Pancreas (tissue), 10 donors: ENCODE results near the gene FGF19. TPM values are rescaled to one million over a fixed set of nuclear protein-coding genes. Genes with fewer than 3 reads are reported as not detected.
A peak's percentile ranks its signal among the peaks of the same experiment; 100 is the strongest.

Experiments
- ATAC-seq, 4 donors: fragments of 200-7000 bp; cut with Tn5 transposase; one replicate each; pipeline versions ENCODE4 v1.8.0 to v1.9.1; 2020; ENCODE audit warnings: mild to moderate bottlenecking in 4 of 4, moderate library complexity in 4 of 4
- DNase-seq, 6 donors: peaks; one replicate each; pipeline ENCODE4 v3.0.0-alpha.2; 2020
- FAIRE-seq: peaks from 2 replicates; lab custom pipeline; 2012; peaks lifted over from hg19 to GRCh38; lab: Jason Lieb, UNC
- H3K27ac ChIP-seq, 4 donors: fragments of 200-600 bp; sonication (generic); 1 replicate in 3 of 4; 2 replicates in 1 of 4; pipeline versions ENCODE4 v1.5.0 to v1.8.0; 2020
- H3K27me3 ChIP-seq, 4 donors: fragments of 200-600 bp; one replicate each; pipeline ENCODE4 v1.8.0; 2021
- H3K36me3 ChIP-seq, 3 donors: fragments of 200-600 bp; sonication (generic) in 1 of 3; one replicate each; pipeline versions ENCODE4 v1.5.0 to v1.8.0; 2020 to 2021
- H3K4me1 ChIP-seq, 3 donors: fragments of 200-600 bp; one replicate each; pipeline ENCODE4 v1.8.0; 2021
- H3K4me3 ChIP-seq, 4 donors: fragments of 200-600 bp; sonication (generic) in 2 of 4; one replicate each; pipeline versions ENCODE4 v1.5.0 to v1.8.0; 2020 to 2021
- H3K9me3 ChIP-seq, 4 donors: fragments of 200-600 bp; one replicate each; pipeline ENCODE4 v1.8.0; 2021
- WGBS, 2 donors: extraction: QIAGEN DNeasy Blood & Tissue Kit; methylation state at CpG; one replicate each; pipeline ENCODE4 v1.1.7; 2013; 5-methylcytosine and 5-hydroxymethylcytosine counted together
- intact Hi-C, 3 donors: fragments of 100-400 bp; cut with DNase I; formaldehyde crosslinking; loops; one replicate each; pipeline versions ENCODE4 v1.11.1 to v1.14.2; 2022
- polyA plus RNA-seq, 2 donors: library from polyadenylated mRNA; stranded (reverse); fragments of 200-250 nt; gene quantifications; one replicate each; pipeline ENCODE4 v1.2.3, GENCODE V29; 2013
- total RNA-seq, 6 donors: library from RNA; stranded (reverse); fragmentation: NEBNext Ultra II Directional in 4 of 6; extraction: Animal tissue kit (Norgen Biotek cat#: 25700) in 4 of 6; gene quantifications; one replicate each; pipeline versions ENCODE4 v1.2.1 to v1.2.4, GENCODE V29; 2021 to 2023
- TF ChIP-seq, protein P1 (sequence below), 4 donors: fragments of 200-600 bp; sonication (generic) in 3 of 4; IDR thresholded peaks; one replicate each; pipeline versions ENCODE4 v1.5.0 to v1.8.0; 2021; ENCODE audit warnings: antibody characterized with exemption in 4 of 4
- donor health status: healthy with polysubstance abuse.
- donor health status: DM: no; HTN: no; CAD: no; lungs with moderate emphysema.
- donor health status: DM: no; HTN: no; CAD: no.
- donor health status: control.
- donor health status: control.
- donor health status: Bipolar disorder and iron deficiency.
- donor health status: DM: yes; HTN: yes; CAD: no.
- donor health status: DM: no; HTN: no; CAD: no.
- donor health status: DM: no; HTN: no; CAD: no.
- donor health status: DM: yes; HTN: yes; CAD: no.

The FGF19 gene
- total and polyA plus RNA-seq, 8 donors: 0.06 to 0.28 (median 0.07) TPM; not detected in 3

DNA sequence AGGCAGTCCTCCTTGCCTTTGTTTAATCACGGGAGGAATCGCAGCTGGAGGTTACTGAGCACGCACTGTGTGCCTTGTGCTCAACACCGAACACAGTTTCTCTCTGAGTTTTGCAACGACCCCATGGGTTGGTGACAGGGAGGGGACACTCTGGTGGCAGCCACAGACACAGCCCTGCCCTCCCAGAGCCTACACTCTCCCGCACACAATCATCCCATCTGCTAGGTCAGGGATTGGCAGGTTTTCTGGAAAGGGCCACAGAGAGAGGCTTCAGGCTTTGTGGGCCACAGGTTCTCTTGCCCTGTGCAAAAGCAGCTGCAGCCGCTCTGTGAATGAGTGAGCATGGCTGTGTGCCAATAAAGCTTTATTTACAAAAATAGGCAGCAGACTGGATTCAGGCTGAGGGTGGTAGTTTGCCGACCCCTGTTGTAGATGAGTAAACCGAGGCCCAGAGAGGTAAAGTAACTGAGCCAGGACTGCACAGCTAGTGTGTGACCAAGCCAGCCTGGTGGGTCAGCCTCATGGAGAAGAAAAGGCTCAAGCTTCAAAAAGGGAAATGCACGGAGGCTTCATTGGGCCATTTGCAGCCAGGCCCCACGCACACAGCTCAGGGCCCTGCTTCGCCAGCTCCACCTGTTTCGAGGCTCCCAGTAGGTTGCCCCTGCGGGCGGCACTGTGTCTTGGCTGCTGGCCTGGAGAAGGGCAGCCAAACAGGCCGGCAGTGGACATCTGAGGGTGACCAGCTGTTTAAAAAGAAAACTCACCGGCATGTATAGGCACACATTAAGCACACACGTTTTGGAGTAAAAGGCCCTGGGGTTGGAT is 45.0 kb downstream of the FGF19 start:
- FAIRE-seq: no peak
- ATAC-seq: no peak

DNA sequence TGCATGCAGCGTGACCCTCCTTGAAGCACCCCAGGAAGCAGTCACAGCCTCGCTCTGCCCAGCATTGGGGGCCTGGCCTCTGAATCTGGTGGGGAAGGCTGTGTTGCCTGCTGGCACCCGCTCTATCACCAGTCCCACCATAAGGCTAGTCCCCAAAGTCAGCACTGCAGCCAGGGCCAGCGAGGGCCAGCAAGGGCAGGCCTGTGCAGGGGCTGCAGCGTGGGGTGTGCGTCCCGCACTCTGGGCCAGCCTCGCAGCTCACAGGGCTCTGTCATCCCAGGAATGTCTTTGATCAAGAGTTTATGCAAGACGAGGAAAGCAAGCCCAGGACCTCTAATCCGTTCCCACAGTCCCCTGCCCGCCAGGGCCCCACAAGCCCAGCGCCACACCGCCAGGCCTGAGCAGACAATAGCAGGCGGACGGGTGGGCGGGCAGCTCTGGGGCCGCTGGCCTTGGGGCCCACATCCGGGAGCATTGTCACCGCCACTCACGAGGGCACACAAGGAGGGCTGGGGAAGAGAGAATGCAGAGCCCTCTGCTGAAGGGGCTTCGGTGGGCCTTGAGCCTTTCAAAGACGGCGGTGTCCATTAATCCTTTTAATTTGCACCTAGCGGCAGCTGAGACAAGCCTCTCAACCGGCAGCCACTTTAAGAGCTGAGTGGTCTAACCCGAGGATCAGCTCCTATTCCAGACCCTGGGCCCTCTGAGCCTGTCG is 45.8 kb downstream of the FGF19 start:
- ATAC-seq (no peak), DNase-seq (peak in 1 of 6 donors; percentile 49), FAIRE-seq (no peak)
- Histone ChIP-seq H3K27me3 (no peaks in the 10 kb centered on the region), H3K4me1 (no peaks in the 10 kb centered on the region), H3K9me3 (no peaks in the 10 kb centered on the region), H3K36me3 (peaks cover 0 to 10% (median 0%) of the 10 kb centered on the region in 3 donors), H3K4me3 (no peak overlapping the region), H3K27ac (no peak overlapping the region)
- 54 to 65% methylated on average over 25 to 27 of the region's 27 CpGs for WGBS, 2 donors
- intact Hi-C loops: loop anchor here in 1 of 3 donors (10.0 kb wide), 1 partner anchor 563 kb away; no protein-coding TSS in a partner anchor
- TF ChIP-seq, protein P1, sequence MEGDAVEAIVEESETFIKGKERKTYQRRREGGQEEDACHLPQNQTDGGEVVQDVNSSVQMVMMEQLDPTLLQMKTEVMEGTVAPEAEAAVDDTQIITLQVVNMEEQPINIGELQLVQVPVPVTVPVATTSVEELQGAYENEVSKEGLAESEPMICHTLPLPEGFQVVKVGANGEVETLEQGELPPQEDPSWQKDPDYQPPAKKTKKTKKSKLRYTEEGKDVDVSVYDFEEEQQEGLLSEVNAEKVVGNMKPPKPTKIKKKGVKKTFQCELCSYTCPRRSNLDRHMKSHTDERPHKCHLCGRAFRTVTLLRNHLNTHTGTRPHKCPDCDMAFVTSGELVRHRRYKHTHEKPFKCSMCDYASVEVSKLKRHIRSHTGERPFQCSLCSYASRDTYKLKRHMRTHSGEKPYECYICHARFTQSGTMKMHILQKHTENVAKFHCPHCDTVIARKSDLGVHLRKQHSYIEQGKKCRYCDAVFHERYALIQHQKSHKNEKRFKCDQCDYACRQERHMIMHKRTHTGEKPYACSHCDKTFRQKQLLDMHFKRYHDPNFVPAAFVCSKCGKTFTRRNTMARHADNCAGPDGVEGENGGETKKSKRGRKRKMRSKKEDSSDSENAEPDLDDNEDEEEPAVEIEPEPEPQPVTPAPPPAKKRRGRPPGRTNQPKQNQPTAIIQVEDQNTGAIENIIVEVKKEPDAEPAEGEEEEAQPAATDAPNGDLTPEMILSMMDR (IDR thresholded peaks at IDR 0.05): no peak

More for the DNA sequence above, 45.0 kb downstream of the FGF19 start:
- WGBS, 2 donors: 73 to 80% methylated on average over 18 of the region's 18 CpGs
- intact Hi-C loops: loop anchor here in 1 of 3 donors (10.0 kb wide), 1 partner anchor 564 kb away; no protein-coding TSS in a partner anchor
- peaks cover 0 to 5% (median 0%) of the 10 kb centered on the region in 3 donors for H3K36me3 ChIP-seq
- no peak overlapping the region for H3K4me3 ChIP-seq
- TF ChIP-seq, protein P1 (IDR thresholded peaks at IDR 0.05): no peak
- no peaks in the 10 kb centered on the region for H3K9me3 ChIP-seq
- H3K27ac ChIP-seq: no peak overlapping the region
- H3K4me1 ChIP-seq: no peaks in the 10 kb centered on the region
- no peaks in the 10 kb centered on the region for H3K27me3 ChIP-seq
- peak in 1 of 6 donors; percentile 31 for DNase-seq

DNA sequence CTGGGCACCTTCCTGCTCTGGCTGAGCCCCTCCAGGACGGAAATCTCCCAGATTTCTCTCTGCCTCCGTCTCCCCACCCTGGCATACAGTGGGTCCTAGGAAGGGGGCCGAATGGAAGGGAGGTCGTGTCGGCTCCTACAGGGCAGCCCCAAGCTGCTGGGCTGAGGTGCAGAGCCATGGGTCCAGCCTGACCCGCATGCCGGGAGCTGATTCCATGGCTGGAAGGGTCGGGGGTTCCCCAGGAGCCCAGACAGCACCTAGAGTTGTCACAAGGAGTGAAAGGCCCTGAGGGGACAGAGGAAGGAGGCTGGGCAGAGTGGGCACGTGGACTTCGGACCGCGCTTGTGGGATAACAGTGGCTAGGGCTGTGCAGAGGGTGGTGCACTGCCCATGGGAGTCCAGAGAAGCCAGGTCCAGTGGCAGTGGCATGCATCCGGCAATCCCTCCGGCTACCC is 46.3 kb downstream of the FGF19 start:
- Histone ChIP-seq H3K4me3 (no peak overlapping the region), H3K9me3 (no peaks in the 10 kb centered on the region), H3K27ac (no peak overlapping the region), H3K4me1 (no peaks in the 10 kb centered on the region), H3K27me3 (no peaks in the 10 kb centered on the region), H3K36me3 (peaks cover 0 to 10% (median 0%) of the 10 kb centered on the region in 3 donors)
- DNase-seq (peak in 1 of 6 donors; percentile 31), ATAC-seq (no peak), FAIRE-seq (no peak)
- TF ChIP-seq, protein P1 (IDR thresholded peaks at IDR 0.05): no peak
- intact Hi-C loops: loop anchor here in 1 of 3 donors (10.0 kb wide), 1 partner anchor 563 kb away; no protein-coding TSS in a partner anchor
- WGBS, 2 donors: 65 to 72% methylated on average over 14 of the region's 14 CpGs

- ATAC-seq (no peak), FAIRE-seq (no peak), DNase-seq (peak in 1 of 6 donors; percentile 43)
- Histone ChIP-seq H3K4me3 (no peak overlapping the region), H3K9me3 (no peaks in the 10 kb centered on the region), H3K27me3 (no peaks in the 10 kb centered on the region), H3K4me1 (no peaks in the 10 kb centered on the region), H3K36me3 (peaks cover 0 to 10% (median 0%) of the 10 kb centered on the region in 3 donors), H3K27ac (no peak overlapping the region)
- intact Hi-C loops: loop anchor here in 1 of 3 donors (10.0 kb wide), 1 partner anchor 562 kb away; no protein-coding TSS in a partner anchor
- TF ChIP-seq, protein P1 (IDR thresholded peaks at IDR 0.05): no peak
- 66 to 79% methylated on average over 20 of the region's 20 CpGs for WGBS, 2 donors
Observed at GRCh38 chr11:69656536-69657455, 47.0 kb downstream of the FGF19 start.
